OCI-LY1 (cell line): ENCODE measurements around the gene BHMT.

Experiments used
- H2AFZ ChIP-seq: fragments of 200-600 bp; sonication (generic), shearing (Covaris generic); 2 replicates; pipeline ENCODE4 v1.6.0; 2014; ENCODE audit warnings: antibody characterized with exemption, mild to moderate bottlenecking, low read length
- H3F3A ChIP-seq: fragments of 200-600 bp; sonication (generic), shearing (Covaris generic); 2 replicates; pipeline ENCODE4 v1.6.0; 2014; ENCODE audit warnings: mild to moderate bottlenecking, antibody characterized with exemption, low read length, moderate library complexity; ENCODE audit not compliant: insufficient read depth
- H3K27ac ChIP-seq: fragments of 200-600 bp; sonication (generic); 2 replicates; pipeline ENCODE4 v1.5.1; 2014; ENCODE audit warnings: low read length, mixed run types, mild to moderate bottlenecking, low read depth; ENCODE audit not compliant: poor library complexity, severe bottlenecking
- H3K27me3 ChIP-seq: fragments of 200-600 bp; sonication (generic); 2 replicates; pipeline ENCODE4 v1.6.0; 2014; ENCODE audit warnings: antibody characterized with exemption, mild to moderate bottlenecking, low read length, moderate library complexity; ENCODE audit not compliant: insufficient read depth
- H3K36me3 ChIP-seq: fragments of 200-600 bp; sonication (generic); 2 replicates; pipeline ENCODE4 v1.6.1; 2014; ENCODE audit warnings: mild to moderate bottlenecking, antibody characterized with exemption, low read length, moderate library complexity, mixed read lengths; ENCODE audit not compliant: insufficient read depth
- H3K4me1 ChIP-seq: fragments of 200-600 bp; sonication (generic); 2 replicates; pipeline ENCODE4 v1.5.1; 2014; ENCODE audit warnings: mild to moderate bottlenecking, low read length, moderate library complexity; ENCODE audit not compliant: insufficient read depth, severe bottlenecking
- H3K4me2 ChIP-seq: fragments of 200-600 bp; sonication (generic), shearing (Covaris generic); 2 replicates; pipeline ENCODE4 v1.6.1; 2014; ENCODE audit warnings: low read length
- H3K4me3 ChIP-seq: fragments of 200-600 bp; sonication (generic); 2 replicates; pipeline ENCODE4 v1.5.1; 2014; ENCODE audit warnings: low read length, low read depth, mild to moderate bottlenecking, mixed read lengths; ENCODE audit not compliant: poor library complexity, severe bottlenecking
- H3K79me2 ChIP-seq: fragments of 200-600 bp; shearing (Covaris generic); 2 replicates; pipeline ENCODE4 v1.6.1; 2016; ENCODE audit warnings: mixed run types, low read length, mixed read lengths; ENCODE audit not compliant: insufficient read depth
- H3K9ac ChIP-seq: fragments of 200-600 bp; sonication (generic), shearing (Covaris generic); 2 replicates; pipeline ENCODE4 v1.6.1; 2014; ENCODE audit warnings: mild to moderate bottlenecking, low read length, mixed read lengths
- H3K9me2 ChIP-seq: fragments of 200-600 bp; sonication (generic), shearing (Covaris generic); 2 replicates; pipeline ENCODE4 v1.6.1; 2014; ENCODE audit warnings: low read depth, mild to moderate bottlenecking, low read length, mixed read lengths
- H3K9me3 ChIP-seq: fragments of 200-600 bp; shearing (Covaris generic); 2 replicates; pipeline ENCODE4 v1.6.1; 2014; ENCODE audit warnings: low read length, mixed read lengths
- H4K20me1 ChIP-seq: fragments of 200-600 bp; sonication (generic), shearing (Covaris generic); 2 replicates; pipeline ENCODE4 v1.6.0; 2016; ENCODE audit warnings: mild to moderate bottlenecking, low read length; ENCODE audit not compliant: insufficient read depth
- CTCF ChIP-seq: fragments of 200-600 bp; sonication (generic), shearing (Covaris generic); IDR thresholded peaks from 2 replicates; pipeline ENCODE4 v1.5.1; 2017; ENCODE audit warnings: mild to moderate bottlenecking, antibody characterized with exemption, low read length, moderate library complexity, mixed read lengths
- EZH2 ChIP-seq: fragments of 200-600 bp; sonication (generic), shearing (Covaris generic); IDR thresholded peaks from 2 replicates; pipeline ENCODE4 v1.8.0; 2017; ENCODE audit warnings: borderline replicate concordance, mixed run types, mild to moderate bottlenecking, antibody characterized with exemption, low read length, moderate library complexity, mixed read lengths

BHMT gene

DNA sequence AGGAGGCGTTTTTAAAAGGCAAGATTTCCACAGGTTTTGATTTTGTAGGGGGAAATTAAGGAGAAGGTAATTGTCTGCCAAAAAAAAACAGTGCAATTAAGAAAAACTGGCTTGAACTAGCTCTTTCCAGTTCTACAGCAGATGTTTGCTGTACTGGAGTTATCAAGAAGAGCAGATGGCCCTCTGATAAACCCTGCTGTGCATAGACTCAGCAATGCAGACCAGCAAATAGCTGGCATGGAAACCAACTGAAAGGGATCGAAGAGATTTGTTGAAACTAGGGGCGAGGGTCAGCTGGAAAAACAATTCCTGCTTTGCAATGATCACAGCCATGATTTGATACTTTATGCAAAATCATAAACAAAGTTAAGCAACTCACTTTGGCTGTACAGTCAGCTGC, 17.8 kb upstream of the BHMT start:
- TF ChIP-seq EZH2, result no peak
- no peak for TF ChIP-seq CTCF

GRCh38 chr5:79105868-79106267, 5.7 kb upstream of the BHMT start:
- Histone ChIP-seq H3K79me2 (no peaks in the 10 kb centered on the region), H3K4me1 (no peaks in the 10 kb centered on the region), H3K36me3 (no peaks in the 10 kb centered on the region), H3K9me3 (no peaks in the 10 kb centered on the region), H3K4me2 (no peak overlapping the region), H2AFZ (no peak overlapping the region), H3K27me3 (no peaks in the 10 kb centered on the region), H3F3A (no peaks in the 10 kb centered on the region), H4K20me1 (no peaks in the 10 kb centered on the region), H3K9me2 (no peaks in the 10 kb centered on the region), H3K4me3 (no peak overlapping the region), H3K27ac (no peak overlapping the region), H3K9ac (no peak overlapping the region)
- TF ChIP-seq EZH2, result no peak
- no peak for TF ChIP-seq CTCF

More for the DNA sequence above, 17.8 kb upstream of the BHMT start:
- Histone ChIP-seq H4K20me1 (no peaks in the 10 kb centered on the region), H3K4me3 (no peak overlapping the region), H3K27me3 (no peaks in the 10 kb centered on the region), H3K4me2 (no peak overlapping the region), H3K9me3 (no peaks in the 10 kb centered on the region), H3K36me3 (no peaks in the 10 kb centered on the region), H3K9ac (no peak overlapping the region), H2AFZ (no peak overlapping the region), H3K9me2 (no peaks in the 10 kb centered on the region), H3K27ac (no peak overlapping the region), H3K4me1 (no peaks in the 10 kb centered on the region), H3K79me2 (no peaks in the 10 kb centered on the region), H3F3A (no peaks in the 10 kb centered on the region)

DNA sequence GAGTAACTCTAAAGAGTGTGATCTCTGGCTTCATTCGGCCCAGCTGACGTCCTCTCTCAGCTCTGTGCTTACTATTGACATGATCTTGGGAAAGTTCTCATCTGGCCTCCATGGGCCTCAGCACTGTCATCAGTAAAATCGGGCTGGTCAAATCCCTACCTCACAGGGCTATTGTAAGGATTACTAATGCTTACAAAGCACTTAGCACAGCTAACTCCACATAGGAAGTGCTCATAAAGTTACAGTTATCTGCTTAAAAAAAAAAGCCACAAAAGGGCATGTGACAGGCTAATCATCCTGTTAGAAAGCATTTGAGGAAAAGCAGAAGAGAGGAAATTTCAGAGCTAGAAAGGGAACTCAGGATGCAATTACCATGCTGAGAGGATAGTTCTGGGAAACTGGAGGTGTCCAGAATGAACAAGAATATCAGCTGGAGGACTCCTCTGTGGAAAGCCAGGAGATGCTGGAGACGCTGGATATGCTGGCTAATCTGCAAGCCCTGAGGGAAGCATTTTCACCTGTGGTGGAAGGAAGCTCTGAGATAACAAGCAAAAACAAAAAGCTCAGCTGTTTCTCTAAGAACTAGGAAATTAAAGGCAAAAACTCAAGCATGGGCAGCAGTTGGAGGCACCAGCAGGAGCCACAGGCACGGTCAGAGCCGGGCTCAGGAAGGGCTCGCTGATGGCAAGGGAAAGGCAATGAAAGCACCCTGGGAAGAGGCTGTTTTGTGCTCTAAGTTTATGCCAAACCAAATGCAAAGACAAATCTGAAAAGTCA, 4.4 kb upstream of the BHMT start:
- H3K9ac ChIP-seq, result no peak overlapping the region
- H3K9me3 ChIP-seq, result no peaks in the 10 kb centered on the region
- no peaks in the 10 kb centered on the region for H4K20me1 ChIP-seq
- no peak overlapping the region for H2AFZ ChIP-seq
- TF ChIP-seq CTCF (no peak), EZH2 (no peak)
- H3K4me2 ChIP-seq, result no peak overlapping the region
- H3K27me3 ChIP-seq, result no peaks in the 10 kb centered on the region; the same call in 1 of the 2 replicates
- H3K9me2 ChIP-seq, result no peaks in the 10 kb centered on the region
- H3F3A ChIP-seq, result no peaks in the 10 kb centered on the region
- H3K27ac ChIP-seq, result no peak overlapping the region
- no peak overlapping the region for H3K4me3 ChIP-seq
- H3K79me2 ChIP-seq, result no peaks in the 10 kb centered on the region
- no peaks in the 10 kb centered on the region for H3K36me3 ChIP-seq
- H3K4me1 ChIP-seq, result no peaks in the 10 kb centered on the region
